Stimulated activated CD4-positive, alpha-beta T cell treated with anti-CD3 and anti-CD28 coated beads, TNF-alpha, amount 100 ng/mL, for 24 hours (primary cell): ENCODE measurements around the gene ERAS.
"Not testable (repeated sequence)": the region's sequence is repeated elsewhere in the genome, so short reads cannot be mapped to it uniquely, and the experiment has no call there.

Experiments used
- DNase-seq, 3 experiments: peaks; one replicate each; pipeline ENCODE4 v3.0.0-alpha.2; 2020; ENCODE audit warnings: low read depth in 3 of 3

The ERAS gene

DNA sequence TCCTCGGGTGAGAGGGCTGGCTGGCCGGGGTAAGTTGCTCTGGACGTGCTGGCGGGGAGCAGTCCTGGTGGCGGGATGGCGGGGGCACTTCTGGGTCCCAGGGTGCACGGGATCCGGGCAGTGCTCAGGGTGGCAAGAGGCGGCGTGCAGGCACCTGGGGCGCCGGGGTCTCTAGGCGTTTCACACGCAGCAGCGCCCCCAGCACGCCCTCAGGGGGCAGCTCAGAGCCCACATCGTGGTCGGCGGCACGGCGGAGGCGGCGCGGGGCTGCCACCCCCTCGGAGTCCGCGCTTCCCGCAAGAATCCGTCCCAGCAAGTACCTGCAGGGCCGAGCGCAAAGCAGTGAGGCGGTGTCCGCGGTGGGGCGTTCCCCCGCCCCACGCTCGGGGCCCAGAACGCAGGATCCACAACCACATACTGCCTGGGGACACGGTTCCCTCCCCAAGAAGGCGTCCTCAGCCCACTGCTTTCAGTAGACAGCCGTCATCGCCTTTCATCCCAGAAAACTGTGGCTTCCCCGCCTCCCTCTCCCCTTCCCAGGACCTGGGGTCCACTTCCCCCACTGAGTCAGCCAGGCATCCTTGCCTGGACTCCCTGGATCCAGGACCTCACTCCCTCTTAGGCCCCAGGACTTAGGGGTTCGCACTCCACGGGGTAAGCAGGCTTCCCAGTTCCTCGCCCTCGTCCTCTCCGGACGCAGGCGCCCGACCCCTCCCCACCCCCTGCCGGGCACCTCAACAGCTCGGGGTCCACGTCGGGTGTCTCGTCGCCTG lies 5.0 kb downstream of the ERAS start:
- DNase-seq: no peak

DNA sequence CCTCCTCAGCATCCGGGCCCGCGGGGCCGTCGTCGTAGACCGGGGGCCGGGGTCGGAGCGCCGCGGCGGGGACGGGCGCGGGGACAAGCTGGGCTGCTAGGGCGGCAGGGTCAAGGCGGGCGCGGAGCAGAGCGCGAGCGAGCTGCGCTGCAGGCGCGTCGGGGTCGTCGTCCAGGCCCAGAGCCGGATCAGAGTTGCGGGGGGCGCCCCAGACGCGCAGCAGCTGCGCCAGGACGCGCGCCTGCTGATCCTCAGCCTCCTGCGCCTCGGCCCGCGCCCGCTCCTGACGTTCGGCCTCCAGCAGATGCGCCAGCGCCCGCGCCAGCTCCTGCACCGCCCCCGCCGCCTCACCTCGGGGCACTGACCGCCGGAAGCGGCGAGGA lies 5.6 kb downstream of the ERAS start:
- DNase-seq: no peak

GRCh38 chrX:48833542-48834138 lies 7.3 kb downstream of the ERAS start:
- no peak for DNase-seq

DNA sequence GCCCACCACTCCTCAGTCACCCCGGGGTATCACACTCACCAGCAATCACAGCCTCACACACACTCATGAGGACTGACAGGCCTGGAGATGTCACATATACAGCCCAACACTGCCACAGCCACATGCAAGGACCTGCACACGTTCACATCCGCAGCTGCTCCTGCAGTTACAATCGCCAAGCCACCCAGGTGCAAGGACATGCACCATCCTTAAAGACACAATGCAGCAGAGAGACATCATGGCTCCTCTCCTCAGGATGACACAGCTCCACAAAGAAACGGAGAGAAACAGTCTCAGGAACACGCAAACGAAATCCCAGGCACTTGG lies 8.0 kb downstream of the ERAS start:
- no peak for DNase-seq

- DNase-seq: no peak
These were observed 9.4 kb downstream of the ERAS start, which contains the start of gene PCSK1N for GRCh38 chrX:48835524-48836329. Gene PCSK1N, minus strand, starts transcription at chrX:48835610. Its CDS starts 78 bp downstream, at chrX:48835532.

DNA sequence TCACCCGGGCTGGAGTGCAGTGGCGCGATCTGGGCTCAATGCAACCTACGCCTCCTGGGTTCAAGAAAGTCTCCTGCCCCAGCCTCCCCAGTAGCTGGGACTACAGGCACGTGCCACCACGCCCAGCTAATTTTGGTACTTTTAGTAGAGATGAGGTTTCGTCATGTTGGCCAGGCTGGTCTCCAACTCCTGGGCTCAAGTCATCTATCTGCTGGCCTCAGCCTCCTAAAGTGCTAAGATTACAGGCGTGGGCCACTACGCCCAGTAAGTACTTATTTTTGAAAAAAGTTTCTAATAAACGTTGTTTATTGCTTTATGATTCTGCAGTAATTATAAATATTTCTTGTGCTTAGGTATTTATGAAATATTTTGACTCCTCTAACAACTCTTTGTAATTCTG lies 13.4 kb downstream of the ERAS start:
- no peak for DNase-seq

- no peak for DNase-seq
These were observed 22.5 kb downstream of the ERAS start for GRCh38 chrX:48848847-48849246.

DNA sequence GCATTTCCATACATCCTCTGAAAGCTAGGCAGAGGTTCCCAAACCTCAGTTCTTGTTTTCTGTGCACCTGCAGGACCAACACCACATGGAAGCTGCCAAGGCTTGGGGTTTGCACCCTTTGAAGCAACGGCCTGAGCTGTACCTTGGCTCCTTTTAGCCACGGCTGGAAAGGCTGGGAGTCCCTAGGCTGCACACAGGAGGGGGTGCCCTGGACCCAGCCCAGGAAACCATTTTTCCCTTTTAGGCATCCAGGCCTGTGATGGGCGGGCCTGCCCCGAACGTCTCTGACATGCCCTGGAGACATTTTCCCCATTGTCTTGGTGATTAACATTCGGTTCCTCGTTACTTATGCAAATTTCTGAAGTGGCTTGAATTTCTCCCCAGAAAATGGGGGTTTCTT lies 26.5 kb downstream of the ERAS start:
- DNase-seq: no peak

- DNase-seq: not testable (repeated sequence)
These were observed 27.2 kb downstream of the ERAS start for GRCh38 chrX:48853494-48853893.

GRCh38 chrX:48854121-48854804 lies 27.9 kb downstream of the ERAS start:
- not testable (repeated sequence) for DNase-seq

- DNase-seq: no peak
These were observed 28.6 kb downstream of the ERAS start for GRCh38 chrX:48854898-48855297.

DNA sequence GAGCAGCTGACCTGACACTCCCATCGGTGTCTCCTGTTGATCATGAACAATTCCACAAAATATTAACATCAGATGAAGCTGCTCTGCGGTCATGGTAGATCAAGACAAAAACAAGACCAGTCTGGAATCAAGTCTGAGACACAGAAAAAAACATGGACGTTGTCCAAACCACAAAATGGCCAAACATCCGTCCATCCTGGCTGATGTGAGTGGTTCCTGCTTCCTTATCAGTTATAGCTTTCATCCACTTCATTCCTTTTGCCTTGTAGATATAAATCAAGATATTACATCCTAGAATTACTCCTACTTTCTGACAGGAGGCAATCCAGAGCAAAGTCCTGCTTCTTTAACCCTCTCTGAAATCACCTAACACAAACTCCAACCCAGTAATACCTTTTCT lies 37.9 kb downstream of the ERAS start:
- DNase-seq: no peak

GRCh38 chrX:48872017-48872416 lies 45.7 kb downstream of the ERAS start:
- not testable (repeated sequence) for DNase-seq

- DNase-seq: not testable (repeated sequence)
These were observed 50.6 kb downstream of the ERAS start for GRCh38 chrX:48876944-48877343.
